ENCODE data around the gene NMBR.

DNA sequence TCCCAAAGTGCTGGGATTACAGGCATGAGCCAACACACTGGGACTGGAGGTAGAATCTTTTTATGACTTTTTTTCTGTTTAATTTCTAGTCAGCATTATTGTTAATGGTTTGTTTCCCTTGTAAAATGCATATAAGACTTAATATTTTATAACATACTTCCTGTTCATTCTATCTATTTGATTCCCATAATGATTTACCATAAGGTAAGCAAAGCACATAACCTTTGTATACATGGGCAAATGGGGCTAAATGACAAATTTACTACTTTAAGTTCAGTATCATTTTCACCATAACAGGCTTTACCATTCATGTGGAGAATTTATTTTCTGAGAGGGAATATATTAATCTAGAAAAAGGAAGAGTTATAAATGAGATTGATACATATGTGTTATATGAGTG is 24.4 kb upstream of the NMBR start:
- TF ChIP-seq, protein P1, sequence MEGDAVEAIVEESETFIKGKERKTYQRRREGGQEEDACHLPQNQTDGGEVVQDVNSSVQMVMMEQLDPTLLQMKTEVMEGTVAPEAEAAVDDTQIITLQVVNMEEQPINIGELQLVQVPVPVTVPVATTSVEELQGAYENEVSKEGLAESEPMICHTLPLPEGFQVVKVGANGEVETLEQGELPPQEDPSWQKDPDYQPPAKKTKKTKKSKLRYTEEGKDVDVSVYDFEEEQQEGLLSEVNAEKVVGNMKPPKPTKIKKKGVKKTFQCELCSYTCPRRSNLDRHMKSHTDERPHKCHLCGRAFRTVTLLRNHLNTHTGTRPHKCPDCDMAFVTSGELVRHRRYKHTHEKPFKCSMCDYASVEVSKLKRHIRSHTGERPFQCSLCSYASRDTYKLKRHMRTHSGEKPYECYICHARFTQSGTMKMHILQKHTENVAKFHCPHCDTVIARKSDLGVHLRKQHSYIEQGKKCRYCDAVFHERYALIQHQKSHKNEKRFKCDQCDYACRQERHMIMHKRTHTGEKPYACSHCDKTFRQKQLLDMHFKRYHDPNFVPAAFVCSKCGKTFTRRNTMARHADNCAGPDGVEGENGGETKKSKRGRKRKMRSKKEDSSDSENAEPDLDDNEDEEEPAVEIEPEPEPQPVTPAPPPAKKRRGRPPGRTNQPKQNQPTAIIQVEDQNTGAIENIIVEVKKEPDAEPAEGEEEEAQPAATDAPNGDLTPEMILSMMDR (IDR thresholded peaks at IDR 0.05), result no peak
- TF ChIP-seq POLR2A (IDR thresholded peaks at IDR 0.05), result no peak

Data from uterus (tissue), 2 donors.